Hepatocyte (in vitro differentiated cells): ENCODE results near the gene GRM4.

Source experiments
- EZH2 ChIP-seq: fragments of 200-600 bp; sonication (generic); IDR thresholded peaks from 2 replicates; pipeline ENCODE4 v1.6.1; 2016; ENCODE audit warnings: antibody characterized with exemption, mild to moderate bottlenecking, borderline replicate concordance
- EZH2phosphoT487 ChIP-seq: fragments of 200-600 bp; sonication (generic); IDR thresholded peaks from one replicate; pipeline ENCODE4 v1.6.1; 2018; ENCODE audit warnings: antibody characterized with exemption, mild to moderate bottlenecking, low read depth, moderate library complexity; ENCODE audit not compliant: unreplicated experiment, severe bottlenecking
- TF ChIP-seq, protein P1 (sequence below): fragments of 200-600 bp; sonication (generic); IDR thresholded peaks from 2 replicates; pipeline ENCODE4 v1.5.1; 2016; ENCODE audit warnings: antibody characterized with exemption, mild to moderate bottlenecking; ENCODE audit not compliant: poor library complexity

DNA sequence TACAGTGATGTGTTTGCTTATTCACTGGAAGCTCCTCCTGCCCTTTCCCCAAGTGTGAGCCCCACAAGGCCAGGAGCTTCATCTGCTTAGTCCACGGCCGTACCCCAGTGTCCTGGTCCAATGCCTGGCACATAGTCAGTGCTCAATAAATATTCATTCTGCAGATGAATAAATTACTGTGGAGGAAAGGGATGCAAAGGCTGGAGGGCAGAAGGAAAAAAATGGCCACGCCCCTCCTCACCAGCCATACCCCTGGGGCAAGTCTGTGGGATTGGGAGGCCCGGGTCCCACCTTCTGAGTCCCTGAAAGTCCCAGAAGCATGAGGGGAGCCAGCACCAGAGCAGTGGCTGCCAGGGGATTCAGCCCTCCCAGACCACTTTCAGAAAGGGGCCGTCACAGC lies 65.5 kb downstream of the GRM4 start:
- TF ChIP-seq, protein P1, sequence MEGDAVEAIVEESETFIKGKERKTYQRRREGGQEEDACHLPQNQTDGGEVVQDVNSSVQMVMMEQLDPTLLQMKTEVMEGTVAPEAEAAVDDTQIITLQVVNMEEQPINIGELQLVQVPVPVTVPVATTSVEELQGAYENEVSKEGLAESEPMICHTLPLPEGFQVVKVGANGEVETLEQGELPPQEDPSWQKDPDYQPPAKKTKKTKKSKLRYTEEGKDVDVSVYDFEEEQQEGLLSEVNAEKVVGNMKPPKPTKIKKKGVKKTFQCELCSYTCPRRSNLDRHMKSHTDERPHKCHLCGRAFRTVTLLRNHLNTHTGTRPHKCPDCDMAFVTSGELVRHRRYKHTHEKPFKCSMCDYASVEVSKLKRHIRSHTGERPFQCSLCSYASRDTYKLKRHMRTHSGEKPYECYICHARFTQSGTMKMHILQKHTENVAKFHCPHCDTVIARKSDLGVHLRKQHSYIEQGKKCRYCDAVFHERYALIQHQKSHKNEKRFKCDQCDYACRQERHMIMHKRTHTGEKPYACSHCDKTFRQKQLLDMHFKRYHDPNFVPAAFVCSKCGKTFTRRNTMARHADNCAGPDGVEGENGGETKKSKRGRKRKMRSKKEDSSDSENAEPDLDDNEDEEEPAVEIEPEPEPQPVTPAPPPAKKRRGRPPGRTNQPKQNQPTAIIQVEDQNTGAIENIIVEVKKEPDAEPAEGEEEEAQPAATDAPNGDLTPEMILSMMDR = no peak
- TF ChIP-seq EZH2phosphoT487 (no peak), EZH2 (no peak)
